ENCODE measurements around the gene LY9.
"Not testable (repeated sequence)": the region's sequence is repeated elsewhere in the genome, so short reads cannot be mapped to it uniquely, and the experiment has no call there.

Gene LY9

DNA sequence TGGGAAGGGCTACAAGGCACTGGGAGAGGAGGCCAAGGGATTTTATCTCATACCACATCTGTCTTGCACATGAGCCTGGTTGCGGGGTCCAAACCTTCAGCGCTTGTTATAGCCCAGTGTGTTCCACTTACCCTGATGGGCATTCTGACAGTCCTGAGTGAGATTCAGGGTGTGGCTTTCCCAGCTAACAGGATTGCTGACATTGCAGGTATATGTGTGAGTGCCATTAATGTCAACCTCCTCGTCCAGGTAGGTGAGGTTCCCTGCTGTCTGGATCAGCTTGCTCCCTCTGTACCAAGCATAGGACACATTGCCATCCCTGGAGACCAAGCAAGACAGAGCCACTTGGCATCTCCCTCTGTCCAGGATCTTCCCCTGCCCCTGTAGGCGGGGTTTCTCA is 45.1 kb downstream of the LY9 start:
- no peak for DNase-seq

DNA sequence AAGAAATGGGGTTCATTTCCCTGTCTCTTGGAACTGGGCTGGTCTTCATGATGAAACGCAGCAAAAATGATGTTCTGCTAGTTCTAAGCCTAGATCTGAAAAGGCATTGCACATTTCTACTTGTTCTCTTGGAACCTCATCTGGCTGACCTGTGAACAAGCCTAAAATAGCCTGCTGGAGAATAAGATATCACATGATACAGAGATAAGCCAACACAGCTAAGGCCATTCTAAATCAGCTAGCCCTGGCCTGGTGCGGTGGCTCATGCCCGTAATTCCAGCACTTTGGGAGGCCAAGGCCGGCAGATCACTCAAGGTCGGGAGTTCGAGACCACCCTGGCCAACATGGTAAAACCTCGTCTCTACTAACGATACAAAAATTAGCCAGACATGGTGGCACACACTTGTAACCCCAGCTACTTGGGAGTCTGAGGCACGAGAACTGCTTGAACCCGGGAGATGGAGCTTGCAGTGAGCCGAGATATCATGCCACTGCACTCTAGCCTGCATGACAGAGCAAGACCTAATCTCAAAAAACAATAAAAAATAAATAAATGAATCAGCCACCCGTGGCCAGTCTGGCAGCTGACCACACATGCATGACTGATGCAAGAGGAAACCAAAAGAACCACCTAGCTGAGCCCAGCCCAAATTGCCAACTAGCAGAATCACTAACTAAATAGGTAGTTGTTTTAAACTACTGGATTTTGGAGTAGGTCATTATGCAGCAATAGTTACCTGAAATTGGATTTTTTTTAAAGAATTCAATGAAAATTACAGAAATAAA is 48.7 kb downstream of the LY9 start:
- DNase-seq, result no peak

DNA sequence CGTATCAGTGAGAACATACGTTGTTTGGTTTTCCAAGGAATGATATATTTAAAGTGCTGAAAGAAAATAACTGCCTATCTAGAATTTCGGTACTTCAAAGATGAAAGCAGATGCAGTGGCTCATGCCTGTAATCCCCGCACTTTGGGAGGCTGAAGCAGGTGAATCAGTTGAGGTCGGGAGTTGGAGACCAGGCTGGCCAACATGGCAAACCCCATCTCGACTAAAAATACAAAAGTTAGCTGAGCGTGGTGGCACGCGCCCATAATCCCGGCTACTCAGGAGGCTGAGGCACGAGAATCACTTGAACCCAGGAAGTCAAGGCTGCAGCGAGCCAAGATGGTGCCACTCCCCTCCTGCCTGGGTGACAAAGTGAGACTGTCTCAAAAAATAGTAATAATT is 50.3 kb downstream of the LY9 start:
- DNase-seq, result no peak

DNA sequence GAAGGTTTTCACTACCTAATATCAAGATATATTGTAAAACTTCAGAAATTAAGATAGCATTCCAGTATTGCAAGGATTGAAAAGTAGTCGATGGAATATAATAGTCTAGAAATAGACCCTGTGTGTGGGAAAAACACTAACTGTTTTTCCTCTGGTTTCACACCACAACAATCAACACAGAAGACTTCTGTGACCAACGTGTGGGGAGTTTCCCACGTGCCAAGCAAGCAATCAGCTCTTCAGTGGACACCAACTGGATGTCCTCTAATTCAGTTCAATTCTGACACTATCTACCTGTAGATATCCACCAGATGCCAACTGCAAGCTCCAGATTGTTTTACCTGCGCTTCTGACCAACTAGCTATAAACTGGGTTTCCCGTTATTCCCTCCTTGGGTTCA is 54.6 kb downstream of the LY9 start:
- DNase-seq, result no peak

DNA sequence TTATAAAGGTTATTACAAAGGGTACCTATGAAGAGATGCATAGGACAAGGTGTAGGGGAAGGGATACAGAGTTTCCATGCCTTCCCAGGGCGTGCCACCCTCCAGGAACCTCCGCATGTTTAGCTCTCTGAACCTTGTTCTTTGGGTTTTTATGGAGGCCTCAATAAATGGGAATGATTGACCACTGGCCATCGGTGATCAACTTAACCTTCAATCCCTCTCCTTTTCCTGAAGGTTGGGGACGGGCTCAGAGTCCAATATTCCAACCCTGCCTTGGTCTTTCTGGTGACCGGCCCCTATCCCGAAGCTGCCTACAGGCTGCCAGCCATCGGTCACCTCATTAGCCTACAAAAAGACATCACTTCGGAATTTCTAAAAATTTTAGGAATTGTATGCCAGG is 55.0 kb downstream of the LY9 start:
- DNase-seq, result no peak

DNA sequence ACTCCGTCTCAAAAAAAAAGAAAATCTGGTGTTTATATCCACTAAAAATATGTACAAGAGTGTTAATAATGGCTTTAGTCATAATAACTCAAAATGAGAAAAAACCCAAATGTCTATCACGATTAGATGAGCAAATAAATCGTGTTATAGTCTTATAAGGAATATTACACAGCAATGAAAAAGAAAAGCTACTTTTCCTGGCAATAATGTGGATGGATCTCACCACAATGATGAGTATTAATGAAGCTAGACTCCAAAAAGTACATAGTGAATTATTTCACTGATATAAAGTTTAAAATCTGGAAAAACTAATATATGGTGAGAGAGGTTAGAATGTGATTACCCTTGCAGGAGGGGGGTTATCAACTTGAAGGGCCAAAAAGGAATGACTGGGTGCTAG is 57.0 kb downstream of the LY9 start:
- DNase-seq, result no peak

DNA sequence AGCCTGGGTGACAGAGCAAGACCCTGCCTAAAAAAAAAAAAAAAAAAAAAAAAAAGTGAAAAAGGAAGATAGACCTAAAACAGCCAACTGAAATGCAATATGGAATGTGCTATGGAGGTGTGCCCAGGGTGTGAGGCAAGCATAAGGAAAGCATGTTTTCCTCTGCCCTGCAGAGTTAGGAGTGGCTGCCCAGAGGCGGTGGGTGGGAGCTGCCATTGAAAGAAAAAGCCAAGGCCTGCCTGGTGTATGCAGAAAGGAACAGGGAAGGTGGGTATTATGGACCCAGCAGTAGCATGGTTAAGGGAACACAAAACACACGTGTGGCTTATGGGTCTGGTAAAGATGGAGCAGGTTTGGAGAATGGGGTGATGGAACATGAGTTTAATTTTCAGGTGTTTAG is 57.8 kb downstream of the LY9 start:
- no peak for DNase-seq

DNA sequence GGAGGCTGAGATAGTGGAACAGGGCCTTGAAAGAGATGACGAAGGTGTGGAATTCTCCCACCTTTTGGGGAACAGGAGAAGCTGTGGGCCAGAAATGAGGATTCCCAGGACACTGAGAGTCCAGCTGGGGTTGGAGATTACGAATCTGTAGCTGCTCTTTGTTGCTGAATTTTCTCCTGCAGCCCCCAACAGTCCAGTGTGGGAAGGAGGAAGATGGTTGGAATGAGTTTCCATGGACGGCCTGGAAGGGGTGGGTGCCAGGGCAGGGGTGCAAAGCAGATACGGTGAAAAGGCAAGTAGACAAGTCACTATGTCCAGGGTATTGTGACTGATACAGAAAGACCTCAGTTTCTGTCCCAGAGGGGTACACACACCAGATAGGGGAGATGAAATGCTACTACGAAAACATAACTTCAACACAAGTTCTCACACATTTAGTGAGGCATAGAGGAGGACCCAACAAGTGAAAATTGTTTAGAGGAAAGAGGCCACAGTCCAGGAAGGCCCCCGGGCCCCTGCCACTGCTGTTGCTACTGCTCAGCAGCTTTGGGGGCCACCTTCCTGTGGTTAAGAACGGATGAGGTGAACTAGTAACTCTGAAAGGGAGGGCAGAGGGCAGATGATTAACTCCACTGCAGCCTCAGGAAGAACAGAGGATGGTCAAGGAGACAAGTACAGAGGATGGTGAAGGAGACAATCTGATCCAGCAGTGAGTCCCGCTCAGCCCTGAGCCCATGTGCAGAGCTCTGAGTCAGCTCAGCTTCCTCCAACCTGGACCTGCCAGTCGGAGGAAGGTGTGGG is 59.4 kb downstream of the LY9 start:
- DNase-seq, result no peak

DNA sequence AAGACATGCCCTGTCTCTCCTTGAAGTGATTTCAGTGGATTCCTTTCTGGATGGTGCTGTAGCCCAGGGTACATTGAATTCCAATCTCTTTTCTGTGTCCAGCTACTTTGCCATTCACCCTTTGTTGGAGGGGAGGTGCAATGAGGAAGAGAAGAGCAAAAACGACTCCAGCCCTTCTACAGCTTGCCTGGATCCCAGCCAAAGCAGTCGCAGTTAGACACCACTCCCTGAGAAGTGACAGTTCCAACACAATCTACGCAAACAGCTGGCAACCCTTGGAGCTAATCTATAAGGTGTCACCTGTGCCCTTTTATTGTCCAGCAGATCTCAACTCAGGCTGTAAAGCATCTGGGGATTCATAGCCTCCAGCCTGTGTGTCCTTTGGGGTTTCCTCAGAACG is 62.1 kb downstream of the LY9 start:
- DNase-seq, result no peak

DNA sequence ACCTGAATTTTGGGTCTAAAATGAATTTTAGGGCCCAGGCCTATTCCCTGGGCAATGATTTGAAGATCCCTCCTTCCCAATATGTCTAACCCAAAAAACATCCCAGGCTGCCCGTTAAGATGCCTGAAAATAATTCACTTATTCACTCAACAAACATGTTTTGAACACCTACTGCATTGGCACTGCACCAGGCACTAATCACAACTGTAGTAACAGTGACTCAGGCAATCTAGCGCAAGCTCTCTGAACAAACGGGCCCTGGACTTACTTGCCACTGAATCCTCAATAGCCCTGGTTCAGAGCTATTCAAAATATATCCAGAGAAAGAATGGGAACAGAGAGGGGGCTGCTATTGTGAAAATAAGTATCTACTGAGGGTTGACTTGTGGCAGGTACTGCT is 62.5 kb downstream of the LY9 start:
- DNase-seq, result no peak

DNA sequence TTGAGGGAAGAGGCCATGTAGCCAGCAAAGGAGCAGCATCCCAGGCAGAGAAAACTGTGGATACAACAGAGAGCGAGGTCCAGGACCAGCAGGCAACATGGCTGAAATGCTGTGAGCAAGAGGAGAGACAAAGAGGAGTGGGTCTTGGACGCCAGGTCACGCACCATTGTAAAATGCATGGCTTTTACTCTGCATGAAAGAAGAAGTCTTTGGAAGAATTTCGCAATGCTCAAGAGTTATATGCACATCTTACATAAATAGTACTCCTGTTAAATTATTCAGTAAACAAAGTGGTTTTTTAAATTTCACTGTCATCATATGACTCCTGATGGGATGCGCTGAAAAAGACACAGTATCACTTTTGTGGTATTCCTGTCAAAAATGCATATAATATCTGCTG is 63.2 kb downstream of the LY9 start:
- DNase-seq, result no peak

DNA sequence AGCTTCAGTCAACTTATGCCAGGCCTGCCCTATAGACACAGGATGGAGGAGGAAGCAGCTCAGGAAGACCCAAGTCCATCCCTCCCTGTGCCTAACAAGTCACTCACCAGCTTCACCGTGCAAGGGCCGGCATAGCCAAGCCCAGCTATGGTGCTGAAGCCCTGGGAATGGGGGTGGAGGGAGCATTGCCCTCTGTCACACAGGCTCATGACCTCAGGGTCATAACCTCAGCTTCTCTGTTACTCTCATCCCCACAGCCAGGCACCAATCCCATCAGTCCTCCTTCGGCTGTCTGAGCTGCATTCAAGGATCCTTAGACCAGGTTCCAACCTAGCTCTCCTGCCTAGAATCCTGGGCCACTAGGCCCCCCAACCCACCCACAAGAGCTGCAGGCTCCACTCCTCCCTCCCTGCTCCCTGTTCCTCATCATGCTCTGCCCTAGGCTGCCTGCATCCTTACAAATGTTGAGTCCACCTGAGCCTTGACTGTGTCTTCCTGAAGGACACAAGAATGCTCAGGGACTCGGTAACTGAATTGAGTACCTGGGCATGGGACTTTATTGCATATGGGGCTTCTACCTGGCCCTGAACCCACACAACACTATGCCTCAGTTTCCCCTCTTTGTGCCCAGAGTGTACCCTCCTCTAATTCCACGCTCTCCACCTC is 65.0 kb downstream of the LY9 start:
- no peak for DNase-seq

DNA sequence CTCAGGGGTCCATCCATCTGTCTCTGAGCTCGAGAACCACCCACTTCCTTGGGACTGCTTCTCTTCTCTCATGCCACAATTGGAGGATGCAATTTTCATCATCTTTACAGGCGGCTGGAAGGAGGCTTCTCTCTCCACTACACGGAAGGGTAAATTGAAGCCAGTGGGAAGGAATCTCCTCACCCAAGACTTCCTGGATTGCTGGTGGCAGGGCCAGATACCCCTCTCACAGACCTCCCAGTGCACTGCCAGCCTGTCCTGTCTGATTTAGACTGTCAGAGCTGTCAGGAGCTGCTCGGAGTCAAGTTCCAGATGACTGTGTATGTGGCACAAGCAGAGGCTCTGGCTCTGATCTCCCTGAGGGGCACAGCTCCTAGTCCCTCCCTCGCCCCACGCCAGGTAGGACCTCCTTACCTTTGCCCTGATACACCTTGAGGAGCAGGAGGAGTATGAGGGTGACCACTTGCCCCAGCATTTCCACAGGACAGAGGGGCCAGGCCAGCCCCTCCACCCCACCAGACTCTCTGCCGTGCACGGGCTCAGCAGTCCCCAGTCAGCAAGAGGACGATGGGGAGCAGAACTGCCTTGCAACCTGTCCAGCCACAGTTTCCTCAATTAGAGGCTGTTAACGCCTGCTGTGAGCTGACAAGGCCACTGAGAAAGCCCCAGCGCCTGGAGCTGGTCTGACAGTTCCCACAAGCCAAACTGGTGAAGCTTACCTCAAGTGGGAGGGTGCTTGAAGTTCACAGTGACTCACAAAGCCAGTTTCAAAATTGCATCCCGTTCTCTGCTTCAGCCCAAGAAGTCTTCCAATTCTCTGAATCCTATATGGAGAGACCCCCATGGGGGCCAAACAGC is 66.5 kb downstream of the LY9 start, which contains the start of gene CD244:
Gene CD244, minus strand, starts transcription at position 685 of the 858 bp plus-strand sequence. Its CDS starts 210 bp downstream, at position 475.
- no peak for DNase-seq

DNA sequence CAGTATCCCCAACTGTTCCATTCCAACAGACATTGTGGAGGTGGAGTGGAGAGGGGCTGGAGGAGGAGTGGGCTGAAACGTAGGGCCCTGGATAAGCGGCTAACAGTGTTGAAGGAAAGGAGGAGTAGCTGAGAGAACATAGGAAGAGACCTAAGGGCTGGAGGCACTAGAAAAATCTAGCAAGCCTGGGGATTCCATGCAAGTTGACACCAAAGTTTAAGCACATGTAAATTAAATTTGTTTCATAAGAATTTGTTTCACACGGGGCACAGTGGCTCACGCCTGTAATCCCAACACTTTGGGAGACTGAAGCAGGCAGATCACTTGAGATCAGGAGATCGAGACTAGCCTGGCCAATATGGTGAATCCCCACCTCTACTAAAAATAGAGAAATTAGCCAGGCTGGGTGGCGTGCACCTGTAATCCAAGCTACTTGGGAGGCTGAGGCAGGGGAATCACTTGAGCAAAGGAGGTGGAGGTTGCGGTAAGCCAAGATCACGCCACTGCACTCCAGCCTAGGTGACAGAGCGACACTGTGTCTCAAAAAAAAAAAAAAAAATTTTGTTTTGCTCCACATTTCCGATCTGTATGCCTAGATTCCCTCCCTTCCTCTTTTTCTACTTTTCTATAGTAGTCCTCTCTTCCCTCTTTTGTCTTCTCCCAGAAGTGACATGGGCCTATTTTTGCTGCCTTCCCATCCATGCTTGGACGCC is 67.2 kb downstream of the LY9 start:
- no peak for DNase-seq

DNA sequence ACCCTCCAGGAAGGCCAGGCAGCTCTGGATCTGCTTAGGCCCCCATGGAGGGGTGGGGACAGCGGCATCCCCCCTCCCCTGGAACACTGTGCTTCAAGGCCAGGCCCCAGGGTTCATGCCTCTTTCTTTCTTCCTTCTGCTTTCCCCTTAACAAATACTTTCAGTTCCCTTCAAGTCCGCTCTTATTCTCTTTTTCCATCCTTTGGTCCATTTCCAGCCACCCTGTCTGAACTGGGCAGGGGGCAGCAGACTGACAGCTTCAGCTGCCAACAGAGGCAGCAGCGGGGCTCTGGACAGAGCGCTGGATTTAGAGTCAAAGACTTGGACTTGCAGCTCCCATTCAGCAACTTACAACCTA is 67.8 kb downstream of the LY9 start:
- no peak for DNase-seq

DNA sequence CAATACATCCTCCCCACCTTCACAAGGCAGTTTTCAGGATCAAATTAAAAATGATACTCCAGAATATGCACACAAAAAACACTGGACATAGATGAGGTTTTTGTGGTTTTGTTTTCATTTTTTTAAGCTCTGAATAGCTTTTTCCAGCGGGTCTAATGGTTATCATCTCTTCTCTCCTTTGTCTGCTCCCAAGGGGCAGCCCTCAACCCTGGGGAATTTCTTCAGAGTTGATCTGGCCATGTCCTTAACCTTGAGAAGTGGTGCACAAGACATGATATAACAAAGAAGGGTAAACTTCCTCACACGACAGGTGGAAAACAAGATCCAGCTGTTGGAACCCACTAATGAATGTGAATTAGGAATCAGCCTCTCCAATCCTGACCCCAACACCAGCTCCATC is 68.2 kb downstream of the LY9 start:
- no peak for DNase-seq

DNA sequence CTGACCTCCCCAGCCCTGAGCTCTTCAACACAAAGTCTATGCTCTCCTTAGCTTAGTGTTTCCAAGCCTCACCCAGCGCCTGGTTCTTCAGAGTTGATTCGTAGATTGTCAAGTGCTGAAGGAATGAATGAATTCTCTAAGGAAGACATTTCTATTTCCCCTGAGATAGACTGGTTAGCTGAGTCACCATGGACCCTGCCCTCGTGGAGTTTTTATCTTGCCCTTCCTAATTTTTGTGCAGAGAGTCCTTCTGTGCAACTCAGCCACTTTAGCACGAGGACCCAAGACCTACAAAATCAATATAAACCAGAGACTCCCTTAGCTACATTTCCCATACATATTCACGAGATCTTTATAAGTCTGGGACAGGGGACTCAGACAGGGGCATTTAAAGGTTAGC is 69.4 kb downstream of the LY9 start:
- no peak for DNase-seq

DNA sequence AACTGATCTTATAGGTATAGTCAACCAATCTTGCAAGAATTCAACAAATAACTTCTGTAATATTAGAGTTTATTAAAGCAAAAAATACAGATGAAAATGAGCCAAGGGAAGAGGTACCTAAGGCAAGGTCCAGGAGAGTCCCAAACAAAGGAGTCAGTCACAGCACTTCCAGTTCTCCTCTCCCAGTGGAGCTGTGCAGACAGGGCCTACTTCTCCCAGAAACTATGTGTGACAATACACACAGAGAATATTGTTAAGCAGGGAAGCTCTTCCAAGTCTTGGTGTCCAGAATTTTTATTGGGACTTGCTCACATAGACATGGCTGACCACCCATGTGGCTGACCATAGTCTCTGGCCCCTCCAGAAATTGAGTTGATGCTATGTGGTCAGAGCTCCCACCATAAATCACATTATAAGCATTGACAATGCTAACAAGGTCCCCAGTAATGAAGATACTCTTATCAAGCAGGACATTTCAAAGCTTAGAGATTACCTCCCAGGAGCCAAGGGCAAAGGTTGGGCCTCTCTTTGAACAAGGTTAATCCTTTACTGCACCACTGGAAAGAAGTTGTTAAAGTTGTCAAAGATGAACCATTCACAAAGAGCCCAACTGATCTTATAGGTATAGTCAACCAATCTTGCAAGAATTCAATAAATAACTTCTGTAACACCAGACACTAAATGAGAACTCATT is 70.2 kb downstream of the LY9 start:
- DNase-seq, result no peak

DNA sequence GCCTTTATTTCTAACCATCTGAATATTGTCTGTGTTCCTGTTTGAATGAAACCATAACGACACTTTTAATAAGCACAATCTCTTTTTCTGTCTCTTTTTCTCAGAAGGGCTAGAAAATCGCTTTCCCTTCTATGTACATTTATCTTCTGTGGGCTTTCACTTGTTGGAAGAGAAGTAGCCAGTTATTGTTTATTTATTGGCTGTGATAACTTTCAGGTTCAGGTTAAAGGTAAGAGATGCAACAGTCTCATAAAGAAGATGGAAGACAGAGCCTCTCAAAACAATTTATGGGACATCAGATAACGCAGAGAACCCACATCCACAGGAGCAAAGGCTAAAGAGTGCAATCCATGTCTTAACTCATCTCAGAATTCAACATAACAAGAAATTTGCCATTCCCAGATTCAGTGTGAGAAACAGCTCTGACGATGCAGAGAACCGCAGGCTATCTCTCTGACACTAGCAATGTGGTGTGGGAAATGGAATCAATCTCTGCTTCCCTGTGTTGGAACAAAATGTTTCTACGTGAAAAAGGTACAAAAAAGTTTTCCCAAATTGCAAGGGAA is 70.8 kb downstream of the LY9 start:
- no peak for DNase-seq

DNA sequence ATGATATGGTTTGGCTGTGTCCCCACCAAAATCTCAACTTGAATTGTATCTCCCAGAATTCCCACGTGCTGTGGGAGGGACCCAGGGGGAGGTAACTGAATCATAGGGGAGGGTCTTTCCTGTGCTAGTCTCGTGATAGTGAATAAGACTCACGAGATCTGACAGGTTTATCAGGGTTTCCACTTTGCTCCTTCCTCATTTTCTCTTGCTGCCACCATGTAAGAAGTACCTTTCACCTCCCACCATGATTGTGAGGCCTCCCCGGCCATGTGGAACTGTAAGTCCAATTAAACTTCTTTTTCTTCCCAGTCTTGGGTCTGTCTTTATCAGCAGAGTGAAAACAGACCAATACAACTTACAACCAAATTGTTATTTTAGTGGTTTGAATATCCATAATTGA is 71.7 kb downstream of the LY9 start:
- DNase-seq, result not testable (repeated sequence)

DNA sequence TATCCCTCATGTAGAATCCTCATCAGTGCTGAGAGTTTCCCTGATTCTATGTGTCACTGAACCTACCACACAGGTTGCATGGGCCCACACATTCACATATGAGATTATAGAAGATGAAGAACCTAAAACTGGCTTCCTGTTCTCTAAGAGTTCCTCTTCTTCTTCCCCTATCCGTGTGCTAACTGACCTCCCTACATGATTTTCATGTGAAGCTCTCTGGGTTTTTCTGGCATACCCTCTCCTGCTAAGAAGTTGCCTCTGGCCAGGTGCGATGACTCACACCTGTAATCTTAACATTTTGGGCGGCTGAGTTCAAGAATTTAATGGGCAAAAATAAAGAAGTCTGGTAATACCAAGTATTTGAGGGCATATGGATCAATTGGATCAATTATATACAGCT is 72.2 kb downstream of the LY9 start:
- DNase-seq, result no peak
